ENCODE measurements around the gene PNLDC1.
A peak's percentile ranks its signal among the peaks of the same experiment; 100 is the strongest.
"Not testable (repeated sequence)": the region's sequence is repeated elsewhere in the genome, so short reads cannot be mapped to it uniquely, and the experiment has no call there.

The PNLDC1 gene

DNA sequence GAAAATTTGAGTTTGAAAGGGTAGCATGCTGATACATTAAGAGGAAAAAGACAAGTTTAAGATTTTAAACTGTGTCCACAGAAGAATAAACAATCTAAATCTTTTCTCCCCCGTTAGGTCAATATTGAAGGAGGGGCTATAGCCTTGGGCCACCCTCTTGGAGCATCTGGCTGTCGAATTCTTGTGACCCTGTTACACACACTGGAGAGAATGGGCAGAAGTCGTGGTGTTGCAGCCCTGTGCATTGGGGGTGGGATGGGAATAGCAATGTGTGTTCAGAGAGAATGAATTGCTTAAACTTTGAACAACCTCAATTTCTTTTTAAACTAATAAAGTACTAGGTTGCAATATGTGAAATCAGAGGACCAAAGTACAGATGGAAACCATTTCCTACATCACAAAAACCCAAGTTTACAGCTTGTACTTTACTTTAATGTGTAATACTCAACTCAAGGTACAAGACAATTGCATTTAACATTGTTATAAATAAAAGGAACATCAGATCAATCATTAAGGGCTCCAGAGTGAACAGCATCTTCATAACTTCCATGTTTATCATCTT, 21.5 kb upstream of the PNLDC1 start:
- no peak for DNase-seq

DNA sequence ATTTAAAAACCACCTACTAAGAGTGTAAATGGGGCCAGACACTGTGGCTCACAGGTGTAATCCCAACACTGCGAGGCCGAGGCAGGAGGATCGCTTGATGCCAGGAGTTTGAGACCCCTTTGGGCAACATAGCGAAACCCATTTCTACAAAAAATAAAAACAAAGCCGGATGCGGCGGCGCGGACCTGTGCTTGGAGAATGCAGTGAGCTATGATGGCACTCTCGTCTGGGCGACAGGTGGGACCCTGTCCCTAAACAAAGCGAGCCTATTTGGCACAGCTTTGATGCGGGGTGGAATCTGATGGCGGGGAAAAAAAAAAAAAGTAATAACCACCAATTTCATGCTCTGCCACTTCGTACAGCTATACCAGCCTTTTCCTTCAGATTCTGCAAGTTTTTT, 11.8 kb upstream of the PNLDC1 start:
- DNase-seq, result no peak

DNA sequence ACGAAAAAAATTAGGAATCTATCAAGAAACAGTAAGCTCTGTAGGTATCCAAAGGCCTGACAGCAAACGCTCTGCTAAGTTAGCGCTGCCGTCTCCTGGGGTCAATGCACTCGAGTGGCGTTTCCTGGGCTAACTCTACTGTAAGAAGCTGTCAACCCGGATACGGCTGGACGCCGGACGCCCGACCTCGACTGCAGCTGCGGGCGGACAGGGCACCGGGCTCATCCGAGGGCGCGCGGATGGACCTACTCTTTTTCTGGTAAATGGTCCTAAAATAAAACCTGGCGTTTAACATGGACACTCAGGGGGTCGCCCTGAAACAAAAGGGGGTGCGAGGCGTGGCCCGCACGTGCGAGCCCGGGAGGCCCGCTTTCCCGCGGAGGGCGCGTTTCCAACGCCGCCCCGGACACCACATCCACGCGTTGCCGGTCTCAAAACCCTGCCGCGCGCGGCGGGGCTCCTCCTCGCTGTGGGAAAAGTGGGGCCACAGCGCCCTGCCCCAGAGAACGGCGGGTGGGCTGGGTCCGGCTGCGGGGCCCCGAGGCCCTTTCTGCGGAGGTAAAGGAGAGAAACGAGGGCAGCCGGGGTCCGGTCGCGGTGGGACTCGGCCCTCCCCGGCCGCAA, 11.2 kb upstream of the PNLDC1 start:
- DNase-seq, result no peak

DNA sequence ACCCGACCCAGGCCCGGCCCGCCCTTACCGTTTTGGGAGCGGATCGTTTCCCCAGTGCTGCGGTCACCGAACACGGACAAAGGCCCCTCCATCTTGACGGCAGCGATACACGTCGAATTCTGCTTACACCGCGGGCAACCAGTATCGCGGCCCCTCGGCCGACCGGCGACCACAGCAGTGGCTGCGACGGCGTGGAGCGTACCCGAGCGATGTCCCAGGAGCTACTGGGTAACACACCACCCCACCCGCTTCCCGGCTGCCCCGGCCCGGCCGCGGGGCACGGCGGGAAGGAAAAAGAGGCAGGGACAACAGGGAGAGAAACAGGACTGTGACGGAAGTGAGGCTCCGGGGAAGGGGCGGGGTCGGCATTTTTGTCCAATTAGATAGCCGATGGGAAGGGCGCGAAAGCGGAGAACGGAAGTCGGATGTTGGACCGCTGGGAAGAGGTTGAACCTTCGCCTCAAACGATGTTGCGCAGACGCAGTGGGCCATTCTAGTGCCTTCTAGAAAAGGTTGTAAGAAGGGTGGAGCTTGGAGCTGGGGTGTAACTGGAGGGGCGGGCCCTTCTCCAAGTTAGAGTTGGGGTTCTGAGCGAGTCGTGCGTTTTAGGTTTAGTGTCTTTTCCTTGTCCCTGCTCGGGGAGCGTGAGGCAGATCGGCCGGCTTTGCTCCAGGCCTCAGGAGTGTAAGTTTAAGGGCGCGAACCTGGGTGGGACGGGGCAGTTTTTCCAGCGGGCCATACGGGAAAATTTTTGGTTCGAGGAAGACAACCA, 10.5 kb upstream of the PNLDC1 start, which contains the start of gene TCP1:
TCP1 (minus strand) TSS at position 226 of the 772 bp plus-strand sequence; CDS start at position 92, 134 bp downstream.
- DNase-seq, result peak; percentile 99

DNA sequence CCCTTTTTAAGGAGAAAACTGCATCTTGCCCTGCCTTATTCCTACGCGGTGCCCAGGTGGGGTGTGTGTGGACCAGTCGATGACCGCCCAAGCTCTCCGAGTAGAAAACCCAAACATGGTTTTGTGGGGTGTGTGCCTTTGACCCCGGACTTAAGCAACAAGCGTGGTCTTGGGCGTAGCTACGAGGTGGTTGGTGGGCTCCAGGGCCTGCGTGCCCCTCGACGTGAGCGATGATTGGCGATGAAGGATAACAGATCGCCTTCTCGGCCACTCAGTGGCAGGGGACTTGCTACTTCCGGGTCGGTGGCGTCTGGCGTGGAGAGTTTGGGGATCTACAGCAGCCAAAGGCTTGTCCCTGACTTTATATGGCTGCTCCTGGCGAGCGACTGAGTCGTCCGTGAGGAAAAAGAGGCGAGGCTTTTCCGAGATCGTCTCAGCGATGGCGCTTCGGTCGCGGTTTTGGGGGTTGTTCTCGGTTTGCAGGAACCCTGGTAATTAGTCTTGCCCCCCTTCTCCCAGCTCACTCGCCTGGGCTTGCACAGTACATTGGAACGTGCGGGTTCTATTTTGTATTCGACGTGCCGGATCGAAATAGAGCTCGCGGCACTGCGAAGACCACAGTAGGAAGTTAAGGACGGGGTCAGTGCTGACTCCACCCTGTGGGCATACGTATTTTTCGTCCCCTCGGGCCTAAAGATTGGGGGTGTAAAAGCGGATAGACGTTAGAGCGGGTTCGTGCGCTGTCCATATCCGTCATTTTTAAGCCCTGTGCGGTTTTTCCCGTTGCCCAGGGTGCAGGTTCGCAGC, 9.7 kb upstream of the PNLDC1 start, which contains the start of gene MRPL18:
MRPL18 (plus strand) TSS at position 319 of the 807 bp plus-strand sequence; CDS start at position 440, 121 bp downstream.
- DNase-seq, result peak; percentile 92

DNA sequence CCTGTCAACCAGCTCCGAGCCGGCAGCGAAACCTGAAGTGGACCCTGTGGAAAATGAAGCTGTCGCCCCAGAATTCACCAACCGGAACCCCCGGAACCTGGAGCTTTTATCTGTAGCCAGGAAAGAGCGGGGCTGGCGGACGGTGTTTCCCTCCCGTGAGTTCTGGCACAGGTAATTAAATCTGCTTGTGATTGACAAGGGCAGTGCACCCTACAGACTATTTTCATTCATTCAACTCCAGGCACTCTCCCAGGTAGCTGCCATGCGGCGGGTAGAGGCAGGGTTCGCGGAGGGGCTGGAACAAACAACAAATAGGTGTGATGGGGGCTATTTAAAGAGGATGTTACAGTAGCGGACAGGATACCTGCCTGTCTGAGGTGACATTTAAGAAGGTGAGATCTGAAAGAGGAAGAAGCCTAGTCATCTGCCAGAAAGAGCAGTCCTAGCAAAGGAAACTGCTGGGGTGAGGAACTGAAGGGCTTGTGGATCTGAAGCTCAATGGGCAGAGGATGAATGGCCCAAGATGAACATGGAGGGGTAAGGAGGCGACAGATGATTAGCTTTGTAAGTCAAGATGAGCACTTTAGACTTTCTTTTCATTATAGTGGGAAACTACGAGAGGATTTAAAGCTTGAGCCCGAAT, 9.0 kb upstream of the PNLDC1 start:
- DNase-seq, result no peak

DNA sequence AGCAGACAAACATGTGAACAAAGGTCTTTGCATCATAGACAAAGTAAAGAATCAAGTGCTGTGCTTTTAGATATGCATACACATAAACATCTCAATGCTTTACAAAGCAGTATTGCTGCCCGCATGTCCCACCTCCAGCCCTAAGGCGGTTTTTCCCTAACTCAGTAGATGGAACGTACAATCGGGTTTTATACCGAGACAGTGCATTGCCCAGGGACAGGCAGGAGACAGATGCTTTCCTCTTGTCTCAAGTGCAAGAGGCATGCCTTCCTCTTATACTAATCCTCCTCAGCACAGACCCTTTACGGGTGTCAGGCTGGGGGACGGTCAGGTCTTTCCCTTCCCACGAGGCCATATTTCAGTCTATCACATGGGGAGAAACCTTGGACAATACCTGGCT, 5.1 kb upstream of the PNLDC1 start:
- DNase-seq, result not testable (repeated sequence)

DNA sequence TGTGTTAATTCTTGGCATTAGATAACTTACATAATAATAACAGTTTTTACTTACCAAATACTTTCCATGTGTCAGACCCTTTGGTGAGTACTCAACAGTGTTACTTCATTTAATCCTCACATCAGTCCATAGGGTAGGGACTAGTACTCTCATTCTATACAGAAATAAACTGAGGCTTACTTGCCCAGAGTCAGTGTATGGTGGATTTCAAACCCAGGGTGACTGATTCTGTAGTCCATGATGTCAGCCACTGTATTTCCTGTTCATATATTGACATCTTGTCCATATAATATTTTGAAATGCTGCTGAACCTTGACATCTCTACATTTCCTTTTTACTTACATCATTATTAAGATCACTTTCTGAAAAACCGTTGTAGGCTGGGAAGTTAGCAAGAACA, 2.5 kb upstream of the PNLDC1 start:
- DNase-seq, result no peak

DNA sequence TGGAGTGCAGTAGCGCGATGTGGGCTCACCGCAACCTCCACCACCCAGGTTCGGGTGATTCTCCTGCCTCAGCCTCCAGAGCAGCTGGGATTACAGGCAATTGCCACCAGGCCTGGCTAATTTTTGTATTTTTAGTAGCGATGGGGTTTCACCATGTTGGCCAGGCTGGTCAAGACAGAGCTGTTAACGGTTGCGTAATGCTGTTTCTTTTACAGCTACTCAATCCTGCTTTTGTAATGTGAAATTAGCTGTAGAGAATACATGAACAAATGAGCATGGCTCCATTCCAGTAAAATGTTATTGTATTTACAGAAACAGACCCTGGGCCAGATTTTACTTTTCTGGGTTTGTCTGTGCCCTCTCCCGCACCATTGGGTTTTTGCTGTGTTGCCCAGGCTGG, 1.9 kb downstream of the PNLDC1 start:
- DNase-seq, result no peak

DNA sequence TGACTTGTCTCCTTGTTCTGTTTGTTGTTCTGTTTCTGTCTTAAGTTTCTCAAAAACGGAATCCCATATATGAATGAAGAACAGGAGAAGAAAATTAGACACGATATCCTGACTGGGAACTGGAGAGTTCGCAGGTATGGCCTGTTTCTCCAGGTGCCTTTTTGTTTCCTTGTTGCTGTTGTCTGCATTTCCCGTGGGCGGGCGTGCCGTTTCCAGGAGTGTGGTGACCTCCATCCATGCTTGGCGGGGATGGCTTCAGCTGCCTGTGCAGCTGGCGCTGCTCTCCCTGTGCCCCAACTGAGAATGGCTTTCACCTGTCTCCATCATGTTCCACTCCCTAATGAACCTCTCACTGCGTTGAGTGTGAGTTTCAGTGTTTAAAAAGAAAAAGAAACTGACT, 4.4 kb downstream of the PNLDC1 start:
- DNase-seq, result no peak

DNA sequence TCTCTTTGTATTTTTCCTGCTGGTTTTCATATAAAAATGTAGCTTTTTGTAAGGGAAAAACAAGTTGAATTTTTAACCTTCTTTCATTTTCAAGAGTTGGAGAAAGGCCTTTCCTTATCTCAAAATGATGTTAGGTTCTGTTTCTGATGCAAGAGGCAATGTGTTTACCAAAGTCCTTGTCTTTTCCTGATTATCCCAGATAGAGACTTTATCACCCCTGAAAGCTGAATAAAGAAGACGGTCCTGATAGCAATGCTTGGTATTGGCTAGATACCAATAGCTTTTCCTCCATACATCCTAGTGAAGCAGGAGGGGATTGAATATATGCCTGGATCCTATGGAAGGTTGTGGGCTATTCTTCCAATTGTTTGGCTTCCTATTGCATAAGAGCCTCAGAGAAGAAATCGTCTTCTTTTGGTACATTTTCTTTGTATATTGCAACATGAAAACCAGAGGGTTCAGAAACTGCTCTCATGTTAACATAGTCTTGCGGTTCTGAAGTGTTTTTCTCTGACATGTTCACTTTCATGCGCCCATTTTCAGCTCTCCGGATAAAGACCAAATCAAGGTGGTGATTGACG, 5.5 kb downstream of the PNLDC1 start:
- DNase-seq, result no peak

DNA sequence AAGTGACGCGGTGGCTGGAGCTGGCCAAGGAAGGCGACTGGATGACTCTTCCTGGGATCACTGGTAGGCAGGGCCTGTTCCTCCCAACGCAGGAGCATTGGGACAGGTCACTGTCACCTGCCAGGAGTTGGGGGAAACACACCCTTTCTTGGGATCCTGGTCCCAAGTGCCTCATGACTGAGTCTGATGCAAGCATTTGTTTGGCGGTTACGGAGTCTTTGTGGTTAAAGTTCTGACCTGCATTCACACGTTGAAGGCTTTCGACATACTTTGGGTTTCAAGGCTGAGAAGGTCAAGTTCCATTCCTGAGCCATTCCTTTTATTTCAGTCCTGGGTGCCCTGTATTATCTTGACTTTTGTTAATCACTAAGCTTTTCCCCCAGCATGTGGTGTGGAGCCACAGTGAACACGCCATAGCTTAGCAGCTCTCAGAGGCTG, 6.0 kb downstream of the PNLDC1 start:
- no peak for DNase-seq

DNA sequence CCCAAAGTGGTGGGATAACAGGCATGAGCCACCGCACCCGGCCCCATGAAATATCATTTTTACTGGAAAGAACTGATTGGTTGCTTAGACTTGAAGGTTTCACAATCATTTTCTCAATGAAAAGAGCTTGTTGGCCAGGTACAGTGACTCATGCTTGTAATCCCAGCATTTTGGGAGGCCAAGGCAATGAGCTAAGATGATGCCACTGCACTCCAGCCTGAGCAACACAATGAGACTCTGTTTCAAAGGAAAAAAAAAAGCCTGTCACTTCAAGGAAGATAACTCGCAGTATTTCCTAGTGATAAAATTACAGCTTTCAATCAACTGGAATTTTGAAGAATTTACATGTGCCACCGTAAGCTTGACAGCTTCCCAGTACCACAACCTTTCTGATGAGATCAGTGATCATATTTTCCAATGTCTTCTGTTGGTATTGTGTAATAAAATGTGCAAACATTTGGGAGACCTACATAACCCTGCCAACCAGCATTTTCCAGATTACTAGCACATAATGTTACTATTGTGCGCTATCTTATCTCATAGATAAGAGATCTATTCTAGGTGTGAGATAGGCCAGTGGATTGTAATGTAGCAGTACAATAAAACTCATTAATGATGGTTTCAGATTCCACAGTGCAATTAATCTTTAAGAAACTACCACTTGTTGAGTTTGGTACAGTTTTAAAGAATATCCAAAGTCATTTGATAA, 7.2 kb downstream of the PNLDC1 start:
- no peak for DNase-seq

DNA sequence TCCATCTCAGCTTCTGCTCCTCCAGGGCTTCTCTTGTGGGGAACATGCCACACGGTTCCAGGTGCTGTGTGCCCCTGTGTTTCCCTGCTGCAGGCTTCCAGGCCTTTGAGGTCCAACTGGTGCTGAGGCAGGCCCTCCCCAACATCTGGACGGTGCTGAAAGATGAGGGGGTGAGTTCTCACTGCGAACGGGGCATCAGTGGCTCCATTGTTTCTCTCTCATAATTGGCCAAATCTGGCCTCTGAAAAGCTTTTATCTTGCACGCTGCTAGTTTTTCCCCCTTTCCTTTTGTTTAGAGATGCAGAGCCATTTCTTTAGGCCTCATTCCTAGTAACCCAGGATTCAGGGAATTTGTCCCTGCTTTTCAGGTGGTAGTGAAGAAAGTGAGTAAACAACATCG, 8.6 kb downstream of the PNLDC1 start:
- no peak for DNase-seq

DNA sequence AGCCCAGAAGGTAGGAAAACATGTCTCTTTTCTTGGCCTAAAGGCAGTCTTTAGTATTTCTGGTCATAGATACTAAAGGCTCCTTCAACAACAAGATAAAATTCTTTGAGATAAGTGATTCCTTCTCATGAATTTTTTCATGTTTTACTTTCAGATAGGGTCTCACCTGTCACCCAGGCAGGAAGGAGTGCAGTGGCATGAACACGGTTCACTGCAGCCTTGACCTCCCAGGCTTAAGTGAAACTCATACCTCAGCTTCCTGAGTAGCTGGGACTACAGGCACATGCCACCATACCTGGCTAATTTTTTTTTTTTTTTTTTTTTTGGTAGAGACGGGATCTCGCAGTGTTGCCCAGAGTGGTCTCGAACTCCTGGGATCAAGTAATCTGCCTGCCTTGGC, 9.1 kb downstream of the PNLDC1 start:
- DNase-seq, result no peak

DNA sequence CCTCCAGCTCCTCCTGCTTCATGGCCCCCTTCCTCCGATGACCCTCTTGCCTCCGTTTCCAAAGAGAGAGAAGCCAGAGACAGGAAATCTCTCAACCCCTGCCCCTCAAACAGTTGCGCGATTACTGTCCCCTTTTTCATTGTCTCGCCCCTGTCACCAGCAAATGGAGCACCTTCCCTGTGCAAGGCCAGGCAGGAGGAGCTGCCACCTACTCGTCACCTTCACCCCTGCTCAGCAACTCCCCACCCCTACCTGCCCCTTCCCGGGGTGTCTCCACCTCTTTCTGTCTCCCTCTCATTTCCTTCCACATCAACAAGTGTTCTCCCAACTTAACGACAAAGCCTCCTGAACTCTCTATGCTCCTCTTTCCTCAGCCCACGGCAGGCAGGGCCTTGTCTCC, 13.7 kb downstream of the PNLDC1 start:
- no peak for DNase-seq

DNA sequence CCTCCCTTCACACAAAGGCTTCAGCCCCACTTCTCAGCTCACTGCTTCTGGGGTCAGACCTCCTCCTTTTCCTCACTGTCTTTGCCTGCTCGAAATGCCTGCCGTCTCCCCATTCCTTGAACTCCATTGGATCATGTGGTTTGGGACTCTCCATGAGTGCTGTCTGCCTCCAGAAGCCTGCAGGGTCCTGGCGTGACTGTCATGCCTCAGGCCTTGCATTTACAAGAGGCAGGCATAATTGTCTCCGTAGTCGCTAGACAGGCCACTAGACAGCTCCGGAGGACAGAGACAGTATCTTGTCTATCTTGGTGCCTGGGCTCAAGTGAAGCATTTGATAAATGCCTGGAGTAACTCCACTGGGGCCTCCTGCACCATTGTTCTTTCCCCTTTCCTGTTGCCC, 15.3 kb downstream of the PNLDC1 start:
- DNase-seq, result no peak

DNA sequence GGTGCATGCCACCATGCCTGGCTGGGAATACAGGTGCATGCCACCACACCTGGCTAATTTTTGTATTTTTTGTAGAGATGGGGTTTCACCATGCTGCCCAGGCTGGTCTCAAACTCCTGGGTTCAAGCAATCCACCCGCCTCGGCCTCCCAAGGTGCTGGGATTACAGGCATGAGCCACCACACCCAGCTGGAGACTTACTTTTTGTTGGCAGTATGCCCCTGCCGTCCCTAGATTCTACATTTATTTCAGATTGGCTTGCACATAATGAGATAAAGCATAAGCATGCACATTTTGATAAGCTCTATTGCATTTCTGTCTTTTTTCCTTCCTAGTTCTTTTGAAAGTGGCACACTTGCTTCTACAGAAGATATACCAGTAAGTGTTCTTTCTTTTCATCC, 16.7 kb downstream of the PNLDC1 start:
- not testable (repeated sequence) for DNase-seq

DNA sequence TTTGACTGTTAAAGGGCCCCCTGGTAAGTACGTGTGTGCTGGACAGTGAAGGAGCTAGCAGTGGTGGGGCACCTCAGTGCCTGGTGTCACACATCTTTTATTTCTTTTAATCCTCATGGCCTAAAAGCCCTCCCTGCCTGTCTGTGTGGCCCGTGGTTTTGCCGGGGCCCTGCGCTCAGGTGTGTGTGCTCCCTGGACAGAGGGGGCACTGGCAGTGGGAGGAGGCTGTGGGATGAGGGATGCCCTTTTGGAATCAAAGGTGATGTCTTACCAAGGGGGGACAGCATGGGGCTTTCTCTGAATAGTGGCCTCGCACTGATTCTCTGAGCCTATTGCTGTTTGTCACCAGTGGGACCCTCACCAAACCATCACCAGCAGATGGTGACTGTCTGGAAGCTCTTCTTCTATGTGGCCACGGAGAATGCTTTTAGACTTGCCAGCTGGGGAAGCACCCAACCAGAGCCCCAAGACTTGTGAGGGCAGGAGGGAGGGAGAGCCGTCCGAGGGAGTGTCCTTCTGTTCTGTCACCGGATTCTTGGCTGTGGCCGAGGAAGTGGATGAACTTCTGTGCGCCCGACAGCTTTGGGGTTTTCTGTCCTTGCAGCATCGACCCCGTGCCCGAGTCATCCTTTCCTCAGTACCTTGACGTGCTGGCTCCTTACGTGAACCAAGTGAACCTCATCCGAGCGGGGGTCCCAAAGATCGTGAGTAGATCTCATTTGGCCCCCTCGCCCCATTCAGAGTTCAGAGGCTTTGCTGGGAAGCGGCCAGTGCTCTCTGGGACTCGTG, 18.1 kb downstream of the PNLDC1 start:
- no peak for DNase-seq

DNA sequence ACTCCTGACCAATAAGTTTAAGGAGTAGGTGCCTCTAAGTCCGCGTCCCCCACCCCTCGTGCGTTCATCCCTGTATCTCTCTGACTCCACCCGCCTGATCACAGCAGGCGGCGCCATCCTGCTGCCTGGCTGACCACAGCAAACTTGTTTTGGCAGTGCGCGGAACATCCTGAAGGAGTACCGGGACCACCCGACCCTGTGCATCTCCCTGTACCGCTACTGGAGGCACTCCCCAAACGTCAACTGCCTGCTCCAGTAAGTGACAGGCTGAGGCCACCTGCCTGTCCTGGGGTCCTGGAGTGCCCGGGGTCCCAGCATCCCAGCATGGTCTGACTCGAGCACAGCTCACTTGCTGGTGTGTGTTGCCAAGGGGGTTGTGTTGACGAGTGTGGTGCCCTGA, 19.0 kb downstream of the PNLDC1 start:
- DNase-seq, result no peak
